HL-60 (cell line): ENCODE measurements around the gene PIGZ.

Source experiments
- POLR2AphosphoS5 ChIP-seq: IDR thresholded peaks from 2 replicates; pipeline ENCODE4 v1.6.1; 2012; ENCODE audit warnings: low read depth
- REST ChIP-seq: IDR thresholded peaks from 2 replicates; pipeline ENCODE4 v1.6.1; 2012; ENCODE audit warnings: low read depth; ENCODE audit not compliant: insufficient replicate concordance
- SPI1 ChIP-seq: IDR thresholded peaks from 2 replicates; pipeline ENCODE4 v1.6.1; 2012; ENCODE audit warnings: low read depth, mild to moderate bottlenecking, borderline replicate concordance
- TF ChIP-seq, protein P1 (sequence below): IDR thresholded peaks from one replicate; pipeline ENCODE4 v1.5.1; 2011; ENCODE audit warnings: low read length, control low read depth, inconsistent platforms; ENCODE audit not compliant: insufficient read depth

DNA sequence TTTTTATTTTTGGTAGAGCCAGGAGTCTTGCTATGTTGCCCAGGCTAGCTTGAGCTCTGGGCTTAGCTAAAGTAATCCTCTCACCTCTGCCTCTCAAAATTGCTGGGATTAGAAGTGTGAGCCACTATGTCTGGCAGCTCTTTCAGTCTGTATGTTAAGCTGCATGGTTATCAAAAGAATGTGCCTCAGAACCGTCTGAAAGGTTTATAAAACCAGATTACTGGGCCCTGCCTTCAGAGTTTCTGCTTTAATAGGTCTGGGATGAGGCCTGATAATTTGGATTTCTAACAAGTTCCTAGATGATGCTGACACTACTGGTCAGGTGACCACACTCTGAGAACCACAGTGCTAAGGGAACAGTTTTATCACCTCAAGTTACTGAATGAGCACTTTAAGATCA lies 66.3 kb downstream of the PIGZ start:
- TF ChIP-seq, protein P1, sequence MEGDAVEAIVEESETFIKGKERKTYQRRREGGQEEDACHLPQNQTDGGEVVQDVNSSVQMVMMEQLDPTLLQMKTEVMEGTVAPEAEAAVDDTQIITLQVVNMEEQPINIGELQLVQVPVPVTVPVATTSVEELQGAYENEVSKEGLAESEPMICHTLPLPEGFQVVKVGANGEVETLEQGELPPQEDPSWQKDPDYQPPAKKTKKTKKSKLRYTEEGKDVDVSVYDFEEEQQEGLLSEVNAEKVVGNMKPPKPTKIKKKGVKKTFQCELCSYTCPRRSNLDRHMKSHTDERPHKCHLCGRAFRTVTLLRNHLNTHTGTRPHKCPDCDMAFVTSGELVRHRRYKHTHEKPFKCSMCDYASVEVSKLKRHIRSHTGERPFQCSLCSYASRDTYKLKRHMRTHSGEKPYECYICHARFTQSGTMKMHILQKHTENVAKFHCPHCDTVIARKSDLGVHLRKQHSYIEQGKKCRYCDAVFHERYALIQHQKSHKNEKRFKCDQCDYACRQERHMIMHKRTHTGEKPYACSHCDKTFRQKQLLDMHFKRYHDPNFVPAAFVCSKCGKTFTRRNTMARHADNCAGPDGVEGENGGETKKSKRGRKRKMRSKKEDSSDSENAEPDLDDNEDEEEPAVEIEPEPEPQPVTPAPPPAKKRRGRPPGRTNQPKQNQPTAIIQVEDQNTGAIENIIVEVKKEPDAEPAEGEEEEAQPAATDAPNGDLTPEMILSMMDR, result no peak
- TF ChIP-seq POLR2AphosphoS5 (no peak), REST (no peak), SPI1 (no peak)
